H1 (cell line): ENCODE data around the gene SPEM3. TPM values are rescaled to one million over a fixed set of nuclear protein-coding genes. Genes with fewer than 3 reads are reported as not detected.

ENCODE experiments used
- CBX5 ChIP-seq: fragments of 300-800, 300-1000 bp; sonication (generic); IDR thresholded peaks from 2 replicates; pipeline ENCODE4 v1.7.1; 2016; ENCODE audit warnings: antibody characterized with exemption, low read length, low read depth
- CREB1 ChIP-seq: IDR thresholded peaks from 2 replicates; pipeline ENCODE4 v1.6.1; 2012; ENCODE audit warnings: inconsistent platforms
- CTCF ChIP-seq, 3 experiments: IDR thresholded peaks; 1 replicate in 2 of 3; 2 replicates in 1 of 3; pipeline versions ENCODE4 v1.5.1 to v1.6.1; 2011; ENCODE audit warnings: low read length in 3 of 3, mild to moderate bottlenecking in 3 of 3, inconsistent platforms in 2 of 3, low read depth in 1 of 3, moderate library complexity in 1 of 3; ENCODE audit not compliant: insufficient read depth in 1 of 3; ENCODE audit errors: control extremely low read depth in 1 of 3
- GABPA ChIP-seq: IDR thresholded peaks from 2 replicates; pipeline ENCODE4 v1.6.1; 2011; ENCODE audit warnings: mild to moderate bottlenecking, low read length, moderate library complexity, borderline replicate concordance; ENCODE audit not compliant: insufficient read depth
- GTF2F1 ChIP-seq: IDR thresholded peaks from 2 replicates; pipeline ENCODE4 v1.6.1; 2012; ENCODE audit warnings: low read depth, low read length, improper control_type of control experiment, borderline replicate concordance
- HDAC2 ChIP-seq, 2 experiments: fragments of 300-600 bp in 1 of 2; sonication (generic) in 1 of 2; IDR thresholded peaks; 2 replicates each; pipeline ENCODE4 v1.6.1; 2011 to 2012; ENCODE audit warnings: low read depth in 2 of 2, low read length in 2 of 2, mild to moderate bottlenecking in 2 of 2, moderate library complexity in 2 of 2, borderline replicate concordance in 1 of 2, inconsistent platforms in 1 of 2
- JUND ChIP-seq: IDR thresholded peaks from 2 replicates; pipeline ENCODE4 v1.6.1; 2011; ENCODE audit warnings: mild to moderate bottlenecking, improper control_type of control experiment, low read length
- MAFK ChIP-seq: IDR thresholded peaks from 2 replicates; pipeline ENCODE4 v1.6.1; 2012; ENCODE audit warnings: low read depth, mild to moderate bottlenecking, improper control_type of control experiment, low read length
- MAX ChIP-seq: IDR thresholded peaks from 2 replicates; pipeline ENCODE4 v1.6.1; 2012; ENCODE audit warnings: inconsistent platforms
- PHF8 ChIP-seq: fragments of 200-600 bp; sonication (generic); conservative IDR thresholded peaks from 2 replicates; pipeline ENCODE4 v1.7.1; 2012; ENCODE audit warnings: low read depth, mild to moderate bottlenecking, inconsistent platforms, low read length, moderate library complexity
- POLR2A ChIP-seq, 2 experiments: IDR thresholded peaks; 1 replicate in 1 of 2; 2 replicates in 1 of 2; pipeline ENCODE4 v1.6.1; 2011; ENCODE audit warnings: low read depth in 2 of 2, low read length in 2 of 2, mild to moderate bottlenecking in 2 of 2; ENCODE audit errors: control extremely low read depth in 1 of 2
- RAD21 ChIP-seq, 2 experiments: IDR thresholded peaks in 1 of 2; conservative IDR thresholded peaks in 1 of 2; 2 replicates each; pipeline ENCODE4 v1.6.1; 2011; ENCODE audit warnings: low read depth in 2 of 2, low read length in 2 of 2, improper control_type of control experiment in 1 of 2, inconsistent platforms in 1 of 2, mild to moderate bottlenecking in 1 of 2, moderate library complexity in 1 of 2
- RFX5 ChIP-seq: IDR thresholded peaks from 2 replicates; pipeline ENCODE4 v1.6.1; 2011; ENCODE audit warnings: low read depth, low read length, improper control_type of control experiment, borderline replicate concordance
- SIN3A ChIP-seq, 2 experiments: IDR thresholded peaks in 1 of 2; conservative IDR thresholded peaks in 1 of 2; 2 replicates each; pipeline ENCODE4 v1.6.1; 2011 to 2012; ENCODE audit warnings: low read length in 2 of 2, improper control_type of control experiment in 1 of 2, low read depth in 1 of 2, mild to moderate bottlenecking in 1 of 2
- SIRT6 ChIP-seq: IDR thresholded peaks from one replicate; pipeline ENCODE4 v1.7.1; 2012; ENCODE audit warnings: low read length, inconsistent platforms
- SRF ChIP-seq: IDR thresholded peaks from 2 replicates; pipeline ENCODE4 v1.6.1; 2011; ENCODE audit warnings: mild to moderate bottlenecking, low read depth, low read length, moderate library complexity
- SUZ12 ChIP-seq: fragments of 200-600 bp; sonication (generic); IDR thresholded peaks from 2 replicates; pipeline ENCODE4 v1.6.1; 2012; ENCODE audit warnings: mild to moderate bottlenecking, inconsistent platforms, low read length, moderate library complexity, mixed read lengths
- ZNF274 ChIP-seq: IDR thresholded peaks from 2 replicates; pipeline ENCODE4 v1.7.0; 2012; ENCODE audit warnings: low read length, borderline replicate concordance; ENCODE audit errors: extremely low read depth
- polyA plus RNA-seq, 7 experiments: library from polyadenylated mRNA; depleted of rRNA in 3 of 7; stranded (reverse) in 5 of 7; unstranded in 2 of 7; fragments of >200 nt in 5 of 7; fragments of 200-250 nt in 2 of 7; gene quantifications; 1 replicate in 5 of 7; 2 replicates in 1 of 7; 4 replicates in 1 of 7; pipeline versions ENCODE4 v1.2.1 to v1.2.3, GENCODE V29; 2011 to 2013; ENCODE audit warnings: missing spikeins in 2 of 7, mixed read lengths in 2 of 7
- total RNA-seq: library from RNA; stranded (reverse); fragmentation: NEBNext Ultra II Directional; extraction: Animal tissue kit (Norgen Biotek cat#: 25700); gene quantifications from 2 replicates; pipeline ENCODE4 v1.2.1, GENCODE V29; 2021

The SPEM3 gene
- total and polyA plus RNA-seq, 2 of the 8 experiments (the other 6 are each of a cell fraction or from before 2014, with no cell fraction given), result 0.02 TPM; not detected in 1

- TF ChIP-seq SUZ12, result no peak
- no peak for TF ChIP-seq RAD21 (IDR thresholded peaks at IDR 0.05 in 1 of 2, conservative IDR thresholded peaks at IDR 0.05 in 1 of 2; ENCODE audit: low read depth in 2 of 2, low read length in 2 of 2)
- TF ChIP-seq JUND, result no peak; the same call in 1 of the 2 replicates
- TF ChIP-seq GTF2F1, result peak; percentile 64; the same call in 1 of the 2 replicates
- no peak for TF ChIP-seq RFX5
- peak; percentile 10 to 80; a peak in 2 of 4 replicates for TF ChIP-seq SIN3A (conservative IDR thresholded peaks at IDR 0.05 in 1 of 2, IDR thresholded peaks at IDR 0.05 in 1 of 2; ENCODE audit: low read depth in 1 of 2, low read length in 2 of 2)
- TF ChIP-seq HDAC2 (IDR thresholded peaks at IDR 0.05; ENCODE audit: borderline replicate concordance in 1 of 2, low read depth in 2 of 2, low read length in 2 of 2), result no peak
- TF ChIP-seq ZNF274, result no peak
- no peak for TF ChIP-seq GABPA
- peak in 1 of 2 experiments; percentile 74; a peak in 2 of 3 replicates for TF ChIP-seq POLR2A (IDR thresholded peaks at IDR 0.05; ENCODE audit: control extremely low read depth in 1 of 2, low read depth in 2 of 2, low read length in 2 of 2)
- TF ChIP-seq CREB1, result peak; percentile 63; the same call in 1 of the 2 replicates
- TF ChIP-seq CBX5, result no peak
- TF ChIP-seq SIRT6, result no peak
- TF ChIP-seq CTCF (IDR thresholded peaks at IDR 0.05; ENCODE audit: control extremely low read depth in 1 of 3, insufficient read depth in 1 of 3, low read depth in 1 of 3, low read length in 3 of 3), result no peak
- peak; percentile 81; the same call in 1 of the 2 replicates for TF ChIP-seq PHF8
- 0 out of 2 replicates have a peak, but pooled peaks have one; percentile 3 for TF ChIP-seq MAX
- no peak for TF ChIP-seq MAFK
- no peak for TF ChIP-seq SRF
Observed at GRCh38 chr17:7403977-7404736, 24.5 kb upstream of the SPEM3 start, which contains the start of gene TMEM256 (continued).
